ENCODE results near the gene HDX.
"Not testable (repeated sequence)": the region's sequence is repeated elsewhere in the genome, so short reads cannot be mapped to it uniquely, and the experiment has no call there.

The HDX gene

DNA sequence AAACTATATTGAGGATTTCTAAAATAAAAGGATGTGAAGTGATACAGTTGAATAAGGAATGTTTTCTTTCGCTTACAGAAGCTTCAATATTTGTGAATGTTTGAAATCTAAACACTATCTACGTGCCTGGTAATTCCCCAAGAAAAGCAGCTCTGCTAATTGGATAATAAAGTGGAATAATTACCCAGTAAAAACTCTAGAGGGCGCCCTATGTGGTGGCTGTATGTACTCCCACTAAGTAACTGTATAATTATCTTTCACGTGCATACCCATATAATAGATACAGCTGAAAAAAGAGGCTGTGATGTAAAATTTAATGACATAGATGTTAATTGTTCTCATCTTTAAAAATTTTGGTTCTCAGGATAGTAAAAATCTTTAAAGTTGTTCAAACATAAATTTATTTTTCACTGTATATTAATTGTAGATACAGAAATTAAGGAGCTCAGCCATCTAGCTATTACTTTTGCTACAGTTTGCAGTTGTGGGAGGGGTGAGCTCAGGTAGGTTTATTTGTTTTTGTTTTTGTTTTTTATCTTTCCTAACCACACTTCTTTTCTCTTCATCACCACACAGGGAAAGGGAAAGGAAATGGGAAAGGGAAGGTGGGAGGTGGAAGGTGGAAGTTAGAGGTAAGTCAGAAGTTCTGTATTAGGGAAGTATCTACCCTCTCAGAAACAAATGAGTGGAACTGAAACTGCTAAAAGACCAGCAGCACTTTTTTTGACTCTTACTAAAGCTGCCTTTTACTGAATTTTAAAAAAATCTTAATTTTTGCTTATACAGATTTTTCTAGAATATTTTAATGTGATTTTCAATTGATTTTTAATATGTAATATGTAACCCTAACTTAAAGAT, 162.5 kb downstream of the HDX start:
- DNase-seq = peak in 1 of 5 experiments; percentile 6

DNA sequence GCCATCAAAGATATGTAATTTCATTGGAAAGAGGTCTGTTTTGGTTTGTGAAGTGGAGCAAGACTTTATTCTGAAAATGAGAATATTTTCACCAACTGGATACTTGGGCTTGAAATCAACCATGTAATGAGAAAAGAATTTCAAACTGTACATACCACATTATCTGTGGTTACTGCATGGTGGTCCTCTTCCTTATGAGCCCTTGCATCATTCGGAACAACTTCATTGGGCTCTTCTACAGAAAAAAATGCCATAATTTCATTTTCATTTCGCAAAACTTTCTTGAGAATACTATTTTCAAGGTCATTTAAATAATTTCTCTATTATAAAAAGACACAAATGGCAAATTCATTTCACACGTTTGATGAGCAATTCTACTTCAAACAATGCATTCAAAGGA, 165.6 kb downstream of the HDX start:
- DNase-seq = no peak

DNA sequence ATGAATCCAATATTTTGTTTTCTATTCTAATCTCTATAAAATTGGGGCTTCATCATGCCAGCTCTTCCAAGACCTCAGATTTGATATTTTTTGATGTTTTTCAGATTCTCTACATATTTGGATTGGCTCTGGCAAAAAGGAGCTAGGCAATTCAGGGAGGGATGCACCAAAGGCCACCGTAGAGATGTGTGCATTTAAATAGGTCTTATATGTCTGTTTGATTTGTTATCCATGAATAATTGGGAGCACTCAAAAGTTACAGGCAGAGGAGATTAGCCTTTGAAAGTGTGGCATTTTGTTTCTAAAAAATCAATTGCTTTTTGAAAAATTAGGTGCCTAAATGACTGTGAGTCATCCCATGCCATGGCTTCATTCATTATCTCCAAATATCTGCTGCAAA, 167.1 kb downstream of the HDX start:
- no peak for DNase-seq

DNA sequence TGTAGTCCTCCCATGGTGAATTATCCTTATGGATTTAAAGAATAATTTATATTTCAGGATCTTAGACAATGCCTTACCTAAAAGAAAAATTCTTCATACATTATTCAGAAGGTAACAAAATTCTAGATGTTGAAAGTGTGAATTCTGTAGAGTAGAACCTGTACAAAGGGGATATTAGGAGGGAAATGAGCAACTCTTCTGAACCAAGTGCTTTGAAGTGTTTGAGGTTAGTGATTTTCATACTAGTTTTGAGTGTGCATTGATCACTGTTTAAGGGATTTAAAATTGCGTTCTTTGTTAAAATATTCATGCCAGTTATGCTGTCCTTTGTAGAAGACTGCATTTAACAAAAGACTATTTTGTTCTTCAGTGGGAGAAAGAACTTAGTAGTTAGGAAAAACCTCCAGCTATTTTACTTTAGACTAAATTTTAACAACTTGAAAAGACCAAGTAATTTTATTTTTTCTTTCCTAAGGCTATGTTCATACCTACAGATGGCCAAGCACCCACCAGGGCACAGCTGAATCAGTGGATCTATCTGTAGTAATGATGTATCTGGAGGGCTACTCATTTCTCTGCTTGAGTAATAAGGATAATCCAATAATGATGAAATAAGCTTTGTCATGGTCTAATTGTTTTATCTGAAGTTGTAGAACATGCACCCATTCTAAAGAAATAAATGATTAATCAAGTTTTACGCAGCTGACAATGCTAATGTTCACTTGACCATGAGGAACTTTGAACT, 180.0 kb downstream of the HDX start:
- no peak for DNase-seq

- no peak for DNase-seq
Observed at GRCh38 chrX:84320614-84321013, 181.6 kb downstream of the HDX start.

DNA sequence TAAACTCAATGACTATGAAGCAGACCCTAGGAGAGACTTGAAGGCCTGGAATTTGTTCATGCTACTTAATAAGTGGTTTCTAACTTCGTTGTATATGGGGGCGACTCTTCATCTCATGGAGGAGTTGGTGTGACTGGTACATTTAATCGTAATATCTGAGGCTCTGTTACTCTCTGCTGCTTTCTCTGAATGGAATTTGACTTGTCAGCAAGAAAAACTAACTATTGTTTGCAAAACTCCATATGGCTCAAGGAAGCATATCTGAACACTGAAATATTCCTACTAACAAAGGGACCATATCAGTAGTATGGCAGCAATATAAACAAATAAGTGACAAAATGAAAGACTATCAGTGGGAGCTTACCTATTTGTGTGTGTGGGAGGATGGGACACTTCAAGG, 182.2 kb downstream of the HDX start:
- no peak for DNase-seq

GRCh38 chrX:84318661-84319060, 183.6 kb downstream of the HDX start:
- DNase-seq = no peak

GRCh38 chrX:84315946-84316345, 186.3 kb downstream of the HDX start:
- DNase-seq = not testable (repeated sequence)

Data from T-helper 2 cell (primary cell).